ENCODE results near the gene ROBO1.
"Not testable (repeated sequence)": the region's sequence is repeated elsewhere in the genome, so short reads cannot be mapped to it uniquely, and the experiment has no call there.

The ROBO1 gene

GRCh38 chr3:79767905-79768267 lies at the start of gene ROBO1:
ROBO1 (minus strand) TSS chr3:79767998.
- no peak for DNase-seq (ENCODE audit: low read depth)

DNA sequence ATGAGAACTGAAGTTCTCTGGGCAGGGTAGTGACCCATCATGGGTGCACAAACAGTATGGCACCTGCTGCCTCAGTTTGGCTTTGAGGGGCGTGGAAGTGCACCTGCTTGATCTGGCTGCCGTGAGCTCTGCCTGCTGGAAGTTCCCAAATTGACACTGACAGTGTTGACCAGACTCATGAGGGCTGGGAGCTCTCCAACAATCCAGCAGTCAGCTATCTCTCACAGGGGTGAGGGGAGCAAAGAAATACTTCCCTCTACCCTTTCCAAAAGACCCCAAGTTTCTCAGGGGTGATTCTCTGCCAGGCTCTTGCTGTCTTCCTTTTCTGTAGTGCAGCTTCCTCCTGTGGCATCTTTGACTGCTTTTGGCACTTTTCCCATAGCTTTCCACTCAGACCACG lies 49.4 kb upstream of the ROBO1 start:
- no peak for DNase-seq (ENCODE audit: low read depth)

- no peak for DNase-seq (ENCODE audit: low read depth)
Observed at GRCh38 chr3:79815478-79815877, 47.7 kb upstream of the ROBO1 start.

DNA sequence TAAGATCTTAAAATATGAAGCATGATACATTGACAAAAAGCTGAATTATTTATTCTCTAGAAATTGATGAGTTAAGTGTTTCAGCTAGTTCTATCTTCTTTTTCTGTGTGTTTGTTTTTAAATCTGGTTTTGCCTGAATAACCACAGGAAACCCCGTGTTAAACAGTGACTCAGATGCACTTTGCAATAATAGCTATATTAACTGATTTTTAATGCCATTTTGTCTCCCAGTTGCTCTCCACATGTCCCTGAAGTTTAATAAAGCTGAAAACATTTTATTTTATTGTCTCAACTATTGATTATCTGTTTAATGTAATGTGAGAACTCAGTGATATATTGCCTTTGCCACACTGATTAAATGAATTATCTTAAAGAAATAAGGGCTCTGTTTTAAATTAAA lies 42.8 kb upstream of the ROBO1 start:
- DNase-seq (ENCODE audit: low read depth) = no peak

DNA sequence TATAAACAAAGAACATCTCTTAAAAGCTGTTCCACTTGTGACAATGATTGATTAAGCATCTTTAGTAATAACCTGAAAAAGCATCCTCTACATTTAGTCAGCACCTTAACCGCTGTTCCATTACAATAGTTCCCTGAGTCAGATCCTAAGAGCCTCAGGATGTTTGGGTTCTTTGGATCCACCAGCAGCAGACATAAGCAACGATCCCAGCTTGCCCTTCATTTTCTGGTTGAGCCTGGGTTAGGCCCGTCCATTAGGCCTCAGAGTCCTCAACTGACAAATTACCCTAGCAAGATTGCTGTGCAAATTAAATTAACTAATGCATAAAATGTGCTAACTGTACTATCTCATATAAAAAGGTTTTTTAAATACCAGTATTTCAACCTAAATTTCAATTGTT lies 42.3 kb upstream of the ROBO1 start:
- DNase-seq (ENCODE audit: low read depth) = no peak

DNA sequence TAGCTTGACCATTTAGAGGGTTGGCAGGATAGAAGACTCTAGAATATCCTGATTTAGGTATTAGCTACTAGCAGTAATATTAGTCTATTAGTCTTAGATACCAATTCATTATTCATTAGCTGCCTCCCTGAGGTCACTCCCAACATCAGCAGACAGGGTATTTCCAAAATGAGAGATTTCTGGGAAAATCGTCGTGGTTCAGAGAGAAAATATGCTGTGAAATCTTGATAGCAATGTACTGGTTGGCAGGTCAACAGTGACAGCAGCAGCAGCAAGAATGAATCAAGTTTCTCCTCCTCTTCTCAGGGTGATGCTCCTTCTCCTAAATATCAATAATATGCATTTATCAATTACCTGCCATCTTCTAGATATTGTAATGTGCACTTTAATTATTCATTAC lies 41.3 kb upstream of the ROBO1 start:
- no peak for DNase-seq (ENCODE audit: low read depth)

GRCh38 chr3:79808515-79808914 lies 40.7 kb upstream of the ROBO1 start:
- no peak for DNase-seq (ENCODE audit: low read depth)

DNA sequence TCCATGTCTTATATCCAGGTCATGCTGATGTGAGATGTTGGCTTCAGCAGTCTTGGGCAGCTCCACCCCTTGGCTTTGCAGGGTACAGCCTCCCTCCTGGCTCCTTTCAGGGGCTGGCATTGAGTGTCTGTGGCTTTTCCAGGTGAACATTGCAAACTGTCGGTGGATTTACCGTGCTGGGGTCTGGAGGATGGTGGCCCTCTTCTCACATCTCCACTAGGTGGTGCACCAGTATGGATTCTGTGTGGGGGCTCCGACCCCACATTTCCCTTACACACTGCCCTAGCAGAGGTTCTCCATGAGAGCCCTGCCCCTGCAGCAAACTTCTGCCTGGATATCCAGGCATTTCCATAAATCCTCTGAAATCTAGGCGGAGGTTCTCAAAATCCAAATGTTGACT lies 22.4 kb upstream of the ROBO1 start:
- not testable (repeated sequence) for DNase-seq (ENCODE audit: low read depth)

DNA sequence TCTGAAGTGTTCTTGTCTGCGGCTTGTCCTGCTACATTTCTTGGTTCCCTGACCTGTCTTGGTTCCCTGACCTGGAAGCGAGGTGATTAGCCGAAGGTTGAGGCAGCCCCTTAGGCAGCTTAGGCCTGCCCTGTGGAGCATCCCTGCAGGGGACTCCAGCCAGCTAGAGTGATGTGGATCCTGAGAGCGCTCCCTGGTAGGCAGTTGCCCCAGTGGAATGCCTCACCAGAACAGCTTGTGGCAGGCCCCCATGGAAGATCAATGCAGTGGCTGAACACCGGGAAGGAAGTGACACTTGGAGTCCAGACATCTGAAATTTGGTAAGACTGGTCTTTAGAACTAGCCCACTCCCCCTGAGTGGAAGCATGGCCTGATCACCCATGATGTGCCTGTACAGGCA lies 5.5 kb upstream of the ROBO1 start:
- no peak for DNase-seq (ENCODE audit: low read depth)

DNA sequence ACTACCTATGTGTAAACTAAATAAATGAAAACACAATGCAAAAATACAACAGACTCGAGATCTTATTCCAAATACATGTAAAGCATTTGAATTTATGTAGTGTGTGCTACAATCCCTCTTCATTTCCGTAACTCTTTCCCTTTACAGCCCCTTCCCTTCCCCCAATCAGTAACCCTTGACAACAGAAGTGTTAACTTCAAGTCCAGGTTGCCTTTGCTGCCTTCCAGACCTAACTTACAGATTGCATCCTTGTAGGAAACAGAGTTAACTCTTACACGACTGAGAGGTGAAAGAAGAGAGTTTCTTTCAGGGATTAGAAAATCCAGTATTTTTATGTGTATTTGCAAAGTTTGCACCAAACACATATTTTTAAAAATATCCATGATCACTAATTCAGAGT lies 1.4 kb upstream of the ROBO1 start:
- no peak for DNase-seq (ENCODE audit: low read depth)

GRCh38 chr3:79767194-79767904 lies 449 bp downstream of the ROBO1 start:
- DNase-seq (ENCODE audit: low read depth) = no peak

DNA sequence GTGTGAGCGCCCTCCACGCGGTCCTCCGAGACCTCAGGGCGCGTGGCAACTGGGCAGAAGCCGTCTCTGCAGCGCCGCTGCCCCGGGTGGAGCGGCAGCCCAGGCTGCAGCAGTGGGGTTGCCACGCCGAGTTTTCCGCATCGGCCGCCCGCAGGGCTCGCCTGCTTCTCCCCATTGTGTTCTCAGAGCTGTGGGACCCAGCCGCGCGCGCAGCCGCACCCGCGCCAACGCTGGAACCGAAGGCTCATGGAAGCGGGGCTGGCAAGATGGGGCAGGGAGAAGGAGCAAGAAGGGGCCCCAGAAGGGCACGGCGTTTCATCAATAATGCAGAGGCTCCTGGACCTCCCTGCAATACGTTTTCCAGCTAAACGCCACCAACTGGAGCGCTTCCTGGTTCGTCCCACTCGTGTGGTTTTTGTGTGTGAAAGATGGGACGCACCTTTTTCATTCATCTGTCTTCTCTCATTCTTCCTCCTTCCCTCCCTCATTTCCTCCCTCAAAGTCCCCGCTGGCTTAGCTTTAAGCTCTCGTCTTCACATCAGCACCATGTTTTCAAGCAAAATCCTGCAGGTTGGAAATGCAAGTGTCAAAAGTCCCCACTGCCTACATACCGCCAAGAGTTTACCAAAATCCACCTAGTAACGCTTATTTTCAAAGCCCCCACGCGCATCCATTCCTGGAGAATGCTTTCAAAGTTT lies 1.2 kb downstream of the ROBO1 start:
- DNase-seq (ENCODE audit: low read depth) = no peak

GRCh38 chr3:79765911-79766310 lies 1.9 kb downstream of the ROBO1 start:
- DNase-seq (ENCODE audit: low read depth) = no peak

DNA sequence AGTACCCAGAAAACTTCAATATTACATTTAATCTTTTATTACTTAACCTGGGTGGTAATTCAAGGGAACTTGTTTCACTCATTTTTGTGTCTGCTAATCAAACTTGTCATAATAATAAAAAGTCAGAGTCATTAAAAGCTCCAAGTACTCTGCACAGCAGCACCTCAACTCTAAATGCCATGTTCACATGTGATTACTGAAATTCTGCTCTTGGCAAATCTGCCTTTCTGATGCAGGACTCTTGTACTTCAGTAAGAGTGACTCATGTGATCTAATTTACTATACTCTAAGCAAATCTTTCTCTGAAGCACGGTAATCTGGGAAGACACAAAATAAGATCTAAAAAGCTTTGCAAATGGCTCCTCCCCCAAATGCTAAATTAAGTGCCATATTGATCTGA lies 6.4 kb downstream of the ROBO1 start:
- no peak for DNase-seq (ENCODE audit: low read depth)

- DNase-seq (ENCODE audit: low read depth) = no peak
Observed at GRCh38 chr3:79751703-79752102, 16.1 kb downstream of the ROBO1 start.

GRCh38 chr3:79737530-79737929 lies 30.3 kb downstream of the ROBO1 start:
- no peak for DNase-seq (ENCODE audit: low read depth)

DNA sequence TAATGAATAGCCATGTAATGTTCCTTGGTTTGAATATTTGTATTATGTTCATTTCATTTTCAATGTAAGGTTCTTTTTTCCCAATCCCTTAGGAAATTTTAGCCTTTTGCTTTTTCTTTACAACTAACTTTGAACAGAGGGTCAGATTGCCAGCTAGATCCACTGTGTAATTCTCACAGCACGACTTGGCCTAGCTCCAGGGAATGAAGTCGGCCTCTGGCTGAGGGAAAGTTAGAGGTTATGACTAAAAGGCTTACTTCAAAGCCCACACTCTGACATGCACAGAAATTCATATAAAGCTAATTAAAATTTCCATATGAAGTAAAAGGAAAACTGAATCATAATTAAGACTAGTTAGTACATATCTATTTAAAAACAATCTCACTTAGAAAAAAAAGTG lies 38.7 kb downstream of the ROBO1 start:
- DNase-seq (ENCODE audit: low read depth) = no peak

GRCh38 chr3:79726786-79727185 lies 41.0 kb downstream of the ROBO1 start:
- no peak for DNase-seq (ENCODE audit: low read depth)

GRCh38 chr3:79724206-79724605 lies 43.6 kb downstream of the ROBO1 start:
- no peak for DNase-seq (ENCODE audit: low read depth)

GRCh38 chr3:79690072-79690471 lies 77.7 kb downstream of the ROBO1 start:
- no peak for DNase-seq (ENCODE audit: low read depth)

- DNase-seq (ENCODE audit: low read depth) = no peak
Observed at GRCh38 chr3:79685108-79685507, 82.7 kb downstream of the ROBO1 start.

GRCh38 chr3:79684041-79684440 lies 83.8 kb downstream of the ROBO1 start:
- no peak for DNase-seq (ENCODE audit: low read depth)

DNA sequence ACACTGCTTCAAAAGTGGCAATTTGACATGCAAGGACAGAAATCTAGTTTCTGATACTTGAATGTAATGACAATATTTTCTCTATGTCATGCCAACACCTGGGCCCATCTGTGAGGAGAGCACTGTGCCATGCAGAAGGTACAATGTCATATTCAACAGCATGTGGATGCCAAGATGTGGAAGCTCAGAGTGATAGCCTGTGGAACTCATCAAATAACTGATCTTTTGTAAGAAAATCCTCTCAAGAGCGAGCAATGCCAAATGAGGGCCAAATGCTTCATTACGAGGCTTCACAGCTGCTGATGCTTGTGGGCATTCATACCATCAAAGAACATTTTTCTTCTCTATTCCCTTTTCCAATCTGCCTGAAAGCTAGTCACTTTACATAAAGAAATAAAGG lies 95.1 kb downstream of the ROBO1 start:
- no peak for DNase-seq (ENCODE audit: low read depth)

- no peak for DNase-seq (ENCODE audit: low read depth)
Observed at GRCh38 chr3:79672075-79672474, 95.7 kb downstream of the ROBO1 start.

All from stimulated activated CD8-positive, alpha-beta memory T cell treated with anti-CD3 and anti-CD28 coated beads, Interleukin-4, amount 100 ng/mL, for 24 hours (primary cell).